Muscle of leg (tissue), 11 donors: ENCODE data around the gene LRRFIP1. TPM values are rescaled to one million over a fixed set of nuclear protein-coding genes. Genes with fewer than 3 reads are reported as not detected.
"Not testable (repeated sequence)": the region's sequence is repeated elsewhere in the genome, so short reads cannot be mapped to it uniquely, and the experiment has no call there.

ENCODE experiments used
- DNase-seq: peaks from one replicate; pipeline ENCODE4 v3.0.0; 2013
- H3K27ac ChIP-seq: one replicate; pipeline ENCODE4 v1.5.1; 2013; ENCODE audit warnings: mild to moderate bottlenecking, low read length, control low read depth
- H3K27me3 ChIP-seq: one replicate; pipeline ENCODE4 v1.6.1; 2013; ENCODE audit warnings: low read length; ENCODE audit not compliant: control insufficient read depth, insufficient read depth
- H3K36me3 ChIP-seq: one replicate; pipeline ENCODE4 v1.6.1; 2013; ENCODE audit warnings: low read length; ENCODE audit not compliant: control insufficient read depth, insufficient read depth
- H3K4me1 ChIP-seq: one replicate; pipeline ENCODE4 v1.6.1; 2013; ENCODE audit warnings: low read length; ENCODE audit not compliant: control insufficient read depth, insufficient read depth
- H3K4me3 ChIP-seq: one replicate; pipeline ENCODE4 v1.5.1; 2013; ENCODE audit warnings: low read length, control low read depth
- H3K9me3 ChIP-seq: replicated peaks from 2 replicates; pipeline ENCODE4 v1.6.1; 2013; ENCODE audit warnings: low read depth, low read length; ENCODE audit not compliant: control insufficient read depth
- WGBS: methylation state at CpG from one replicate; pipeline ENCODE4 v1.1.5; 2013; ENCODE audit warnings: missing lambda C conversion rate; ENCODE audit not compliant: insufficient coverage; 5-methylcytosine and 5-hydroxymethylcytosine counted together
- polyA plus RNA-seq, 8 donors: library from polyadenylated mRNA; unstranded; fragments of 120-200 nt; gene quantifications; one replicate each; pipeline versions ENCODE4 v1.2.1 to v1.2.3, GENCODE V29; 2013; ENCODE audit warnings: inconsistent platforms in 1 of 8, low replicate concordance in 1 of 8; ENCODE audit not compliant: insufficient read length in 8 of 8, insufficient read depth in 1 of 8
- total RNA-seq: library from RNA; stranded (reverse); fragments of 120-200 nt; gene quantifications from one replicate; pipeline ENCODE4 v1.2.4, GENCODE V29; 2013

LRRFIP1 gene
- total and polyA plus RNA-seq, 9 donors, result 95.1 to 182 (median 113) TPM

GRCh38 chr2:237604960-237605359 is 22.4 kb upstream of the LRRFIP1 start:
- Histone ChIP-seq H3K4me1 (peaks cover 31% of the 10 kb centered on the region), H3K36me3 (no peaks in the 10 kb centered on the region), H3K27me3 (no peaks in the 10 kb centered on the region), H3K4me3 (no peak overlapping the region), H3K27ac (no peak overlapping the region), H3K9me3 (no peaks in the 10 kb centered on the region)
- DNase-seq, result no peak
- WGBS, result 82% methylated on average over 2 of the region's 9 CpGs

- 73% methylated on average over 3 of the region's 4 CpGs for WGBS
- DNase-seq, H3K27ac ChIP-seq, H3K27me3 ChIP-seq, H3K36me3 ChIP-seq, H3K4me3 ChIP-seq, H3K9me3 ChIP-seq: not testable (repeated sequence)
- peaks cover 21% of the 10 kb centered on the region for H3K4me1 ChIP-seq
These were observed 20.9 kb upstream of the LRRFIP1 start for GRCh38 chr2:237606522-237606921.

GRCh38 chr2:237612527-237613357 is 14.6 kb upstream of the LRRFIP1 start:
- H3K9me3 ChIP-seq, result no peaks in the 10 kb centered on the region
- H3K4me1 ChIP-seq, result peaks cover 47% of the 10 kb centered on the region
- no peaks in the 10 kb centered on the region for H3K36me3 ChIP-seq
- H3K27me3 ChIP-seq, result no peaks in the 10 kb centered on the region
- no peak for DNase-seq
- H3K27ac ChIP-seq, result no peak overlapping the region
- 96% methylated on average over 7 of the region's 10 CpGs for WGBS
- H3K4me3 ChIP-seq, result no peak overlapping the region

- Histone ChIP-seq H3K9me3 (no peaks in the 10 kb centered on the region), H3K4me3 (no peak overlapping the region), H3K36me3 (no peaks in the 10 kb centered on the region), H3K27ac (no peak overlapping the region), H3K4me1 (peaks cover 52% of the 10 kb centered on the region), H3K27me3 (no peaks in the 10 kb centered on the region)
- DNase-seq, result no peak
These were observed 13.7 kb upstream of the LRRFIP1 start for GRCh38 chr2:237613679-237614078.

DNA sequence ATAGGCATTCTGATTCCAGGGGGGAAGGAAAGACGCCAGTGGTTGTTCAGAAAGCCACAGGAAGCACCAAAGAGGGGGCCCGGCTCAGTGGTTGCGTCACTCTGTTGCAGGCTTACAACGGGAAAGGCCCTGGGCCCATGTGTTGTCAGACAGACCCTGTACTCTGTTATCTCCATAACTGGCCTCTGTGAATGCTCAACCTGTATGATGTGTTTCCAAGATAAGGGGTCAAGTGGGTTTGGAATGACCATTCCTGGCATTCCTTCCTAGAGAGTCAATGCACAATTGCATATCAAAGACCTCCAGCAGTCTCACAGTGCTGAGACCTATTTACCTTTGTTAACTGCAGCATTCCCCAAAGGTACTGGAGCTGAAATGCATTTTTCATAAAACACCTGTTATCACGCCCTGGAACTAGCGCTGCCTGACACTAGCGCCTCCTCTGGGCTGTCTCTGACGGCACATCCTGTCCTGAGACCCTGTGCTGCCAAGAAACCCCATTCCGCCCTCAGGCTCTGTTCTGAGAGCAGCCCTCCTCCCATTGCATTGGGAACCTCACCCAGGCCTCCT is 13.2 kb upstream of the LRRFIP1 start:
- 75% methylated on average over 5 of the region's 9 CpGs for WGBS
- Histone ChIP-seq H3K27me3 (no peaks in the 10 kb centered on the region), H3K9me3 (no peaks in the 10 kb centered on the region), H3K4me1 (peaks cover 57% of the 10 kb centered on the region), H3K27ac (peak overlapping the region; percentile 2), H3K4me3 (no peak overlapping the region), H3K36me3 (no peaks in the 10 kb centered on the region)
- no peak for DNase-seq

DNA sequence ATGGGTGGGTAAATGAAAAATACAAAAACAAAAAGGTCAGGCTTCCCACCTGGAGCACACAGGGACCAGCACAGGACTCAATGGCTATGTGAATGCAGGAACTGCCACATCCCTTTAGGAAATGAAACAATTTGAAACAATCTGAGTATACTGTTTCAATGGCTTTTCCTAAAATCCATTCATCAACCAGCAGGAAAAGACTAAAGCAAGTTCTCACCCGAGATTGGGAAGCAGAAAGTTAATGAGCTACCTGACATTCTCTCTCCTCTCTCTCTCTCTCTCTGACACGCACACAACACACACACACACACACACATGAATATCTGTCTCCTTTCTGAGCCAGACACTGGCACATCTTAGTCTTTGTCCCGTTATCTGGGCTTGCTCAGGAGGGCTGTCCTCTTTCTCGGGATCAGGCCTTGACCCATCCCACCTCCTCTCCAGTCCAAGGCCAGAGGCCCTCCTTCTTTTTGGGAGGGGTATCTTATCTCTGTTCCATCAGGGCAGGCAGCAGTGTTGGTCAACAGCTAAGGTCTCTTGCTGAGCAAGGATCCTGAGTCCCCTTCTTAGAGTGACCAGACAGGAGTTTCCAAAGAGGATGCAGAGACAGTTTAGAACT is 11.6 kb upstream of the LRRFIP1 start:
- 20% methylated on average over 1 of the region's 4 CpGs for WGBS

GRCh38 chr2:237616373-237616733 is 11.0 kb upstream of the LRRFIP1 start:
- H3K4me1 ChIP-seq, result peaks cover 60% of the 10 kb centered on the region
- DNase-seq, result no peak
- no peak overlapping the region for H3K4me3 ChIP-seq
- 100% methylated on average over 1 of the region's 3 CpGs for WGBS
- H3K27ac ChIP-seq, result peak overlapping the region; percentile 93
- no peaks in the 10 kb centered on the region for H3K36me3 ChIP-seq
- H3K9me3 ChIP-seq, result no peaks in the 10 kb centered on the region
- no peaks in the 10 kb centered on the region for H3K27me3 ChIP-seq

More for the DNA sequence above, 11.6 kb upstream of the LRRFIP1 start:
- DNase-seq, result no peak
- Histone ChIP-seq H3K27me3 (no peaks in the 10 kb centered on the region), H3K4me3 (no peak overlapping the region), H3K9me3 (no peaks in the 10 kb centered on the region), H3K27ac (peak overlapping the region; percentile 93), H3K4me1 (peaks cover 57% of the 10 kb centered on the region), H3K36me3 (no peaks in the 10 kb centered on the region)

DNA sequence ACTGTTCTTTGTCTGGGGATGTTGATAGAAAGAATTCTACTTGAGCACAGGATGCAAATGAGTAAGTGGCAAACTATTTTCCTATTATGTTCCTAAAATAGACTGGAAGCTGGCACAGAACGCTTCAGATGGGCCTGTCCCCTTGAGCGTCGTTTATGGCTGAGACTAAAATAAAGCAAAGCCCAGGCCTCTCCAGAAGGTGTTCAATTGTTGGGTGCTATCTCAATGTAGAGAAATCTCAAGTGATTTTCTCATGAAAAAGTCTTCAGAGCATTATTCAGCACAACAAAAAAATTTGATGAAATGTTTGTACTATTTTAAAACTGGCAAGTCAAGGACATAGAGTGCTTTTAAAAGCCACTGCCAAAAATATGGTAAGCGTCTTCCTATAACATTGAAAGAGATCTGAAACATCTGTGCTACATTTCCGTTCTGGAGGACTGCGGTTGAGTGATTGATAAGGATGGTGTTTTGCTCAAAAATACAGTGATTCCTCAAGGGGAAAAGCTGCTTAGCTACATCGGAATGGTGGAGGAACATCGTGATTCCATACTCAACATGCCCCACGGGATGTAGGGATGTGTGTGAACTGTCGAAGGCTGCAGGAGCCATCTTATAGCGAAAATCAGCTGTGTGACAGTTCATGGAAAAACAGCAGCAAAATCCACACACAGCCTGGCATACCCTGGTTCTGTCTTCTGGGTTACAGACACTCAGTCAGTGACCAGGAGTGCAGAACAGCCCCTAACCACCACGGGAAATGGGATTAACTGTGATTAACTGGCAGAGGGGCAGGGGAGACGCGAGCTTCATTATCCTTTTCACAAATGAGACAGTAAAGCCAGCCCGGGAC is 10.4 kb upstream of the LRRFIP1 start:
- Histone ChIP-seq H3K9me3 (no peaks in the 10 kb centered on the region), H3K36me3 (no peaks in the 10 kb centered on the region), H3K27me3 (no peaks in the 10 kb centered on the region), H3K27ac (peak overlapping the region; percentile 93), H3K4me3 (no peak overlapping the region), H3K4me1 (peaks cover 63% of the 10 kb centered on the region)
- 0% methylated on average over 1 of the region's 15 CpGs for WGBS
- DNase-seq, result peak; percentile 93

DNA sequence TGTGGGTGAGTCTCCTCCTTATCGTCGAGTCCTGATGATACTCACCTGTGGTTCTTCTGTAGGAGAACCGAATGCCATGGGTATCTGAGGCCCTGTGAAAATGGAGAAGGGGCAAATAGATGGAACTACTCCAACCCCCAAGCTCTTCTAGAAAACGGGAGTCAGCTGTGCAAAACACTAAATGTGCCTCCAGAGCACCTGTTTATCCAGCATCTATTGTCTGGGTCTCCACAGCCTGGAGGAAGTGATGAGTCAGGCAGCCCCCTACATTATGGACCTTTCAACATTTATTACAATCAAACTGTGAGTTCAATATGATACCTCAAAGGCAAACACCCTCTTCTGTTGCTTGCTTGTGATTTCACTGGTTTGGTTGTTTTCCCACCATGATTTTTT is 9.8 kb upstream of the LRRFIP1 start:
- Histone ChIP-seq H3K4me1 (peaks cover 67% of the 10 kb centered on the region), H3K27me3 (no peaks in the 10 kb centered on the region), H3K27ac (peak overlapping the region; percentile 93), H3K4me3 (no peak overlapping the region), H3K9me3 (no peaks in the 10 kb centered on the region), H3K36me3 (no peaks in the 10 kb centered on the region)
- 0% methylated on average over 1 of the region's 4 CpGs for WGBS
- DNase-seq, result peak; percentile 58

DNA sequence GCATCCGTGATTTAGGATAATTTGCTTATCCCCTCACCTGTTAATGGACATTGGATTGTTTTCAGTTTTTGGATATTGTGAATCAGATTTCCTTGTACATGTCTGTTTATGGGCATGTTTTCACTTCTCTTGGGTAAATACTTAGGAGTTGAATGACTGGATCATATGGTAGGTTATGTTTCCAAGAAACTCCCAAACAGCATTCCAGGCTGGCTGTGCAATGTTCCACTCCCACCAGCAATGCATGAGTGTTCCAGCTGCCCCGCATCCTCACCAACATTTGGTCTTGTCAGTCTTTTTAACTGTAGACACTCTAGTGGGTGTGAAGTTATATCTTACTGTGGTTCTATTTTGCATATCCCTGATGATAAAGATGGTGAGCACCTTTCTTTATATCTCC is 8.9 kb upstream of the LRRFIP1 start:
- Histone ChIP-seq H3K27ac (peak overlapping the region; percentile 93), H3K4me3 (no peak overlapping the region), H3K4me1 (peaks cover 64% of the 10 kb centered on the region), H3K27me3 (no peaks in the 10 kb centered on the region), H3K9me3 (no peaks in the 10 kb centered on the region), H3K36me3 (no peaks in the 10 kb centered on the region)
- peak; percentile 91 for DNase-seq
- WGBS, result no CpG with 5 or more reads among the region's 2 CpGs
